GM20000 (cell line): ENCODE data around the gene NQO1.

Experiments used
- DNase-seq: peaks from one replicate; pipeline ENCODE4 v3.0.0; 2012; ENCODE audit warnings: low spot score
- CTCF ChIP-seq: IDR thresholded peaks from 2 replicates; pipeline ENCODE4 v1.5.1; 2012; ENCODE audit warnings: mild to moderate bottlenecking, control low read depth; ENCODE audit errors: extremely low read depth, missing control alignments

NQO1 gene

GRCh38 chr16:69701866-69702265, 24.5 kb downstream of the NQO1 start:
- DNase-seq = no peak
- TF ChIP-seq CTCF = no peak

GRCh38 chr16:69701452-69701851, 24.9 kb downstream of the NQO1 start:
- DNase-seq = no peak
- no peak for TF ChIP-seq CTCF

- no peak for TF ChIP-seq CTCF
- DNase-seq = no peak
Observed at GRCh38 chr16:69699915-69700314, 26.4 kb downstream of the NQO1 start.

- TF ChIP-seq CTCF = no peak
- no peak for DNase-seq
Observed at GRCh38 chr16:69698404-69698803, 28.0 kb downstream of the NQO1 start.

- TF ChIP-seq CTCF = no peak
- DNase-seq = no peak
Observed at GRCh38 chr16:69693916-69694315, 32.4 kb downstream of the NQO1 start.

GRCh38 chr16:69691980-69692911, 34.1 kb downstream of the NQO1 start:
- DNase-seq = no peak

More at GRCh38 chr16:69691980-69692911, 34.1 kb downstream of the NQO1 start:
- TF ChIP-seq CTCF = no peak
